Smooth muscle cell of the umbilical artery (primary cell): ENCODE measurements around the gene ICOS. TPM values are rescaled to one million over a fixed set of nuclear protein-coding genes. Genes with fewer than 3 reads are reported as not detected.

Experiments
- total RNA-seq: library from RNA; depleted of rRNA; stranded (reverse); fragments of >200 nt; gene quantifications from 2 replicates; pipeline ENCODE4 v1.2.3, GENCODE V29; 2014

ICOS gene, protein sequence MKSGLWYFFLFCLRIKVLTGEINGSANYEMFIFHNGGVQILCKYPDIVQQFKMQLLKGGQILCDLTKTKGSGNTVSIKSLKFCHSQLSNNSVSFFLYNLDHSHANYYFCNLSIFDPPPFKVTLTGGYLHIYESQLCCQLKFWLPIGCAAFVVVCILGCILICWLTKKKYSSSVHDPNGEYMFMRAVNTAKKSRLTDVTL
- not detected in 2 replicates for total RNA-seq

DNA sequence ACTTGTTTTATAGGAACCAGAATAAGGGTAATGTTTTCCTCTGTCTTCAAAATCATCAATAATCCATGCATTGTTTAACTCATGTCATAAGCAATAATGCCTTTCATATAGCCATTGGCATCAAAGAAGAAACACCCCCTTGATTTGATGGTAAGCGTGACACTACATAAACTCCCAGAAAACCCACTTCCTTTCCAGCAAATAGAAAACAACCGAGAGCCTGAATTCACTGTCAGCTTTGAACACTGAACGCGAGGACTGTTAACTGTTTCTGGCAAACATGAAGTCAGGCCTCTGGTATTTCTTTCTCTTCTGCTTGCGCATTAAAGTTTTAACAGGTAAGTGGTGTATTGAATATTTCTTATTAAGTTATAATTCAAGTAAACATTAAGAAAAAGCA, at the start of gene ICOS:
Gene ICOS, plus strand, starts transcription at position 229 of the 400 bp plus-strand sequence. Its CDS starts 52 bp downstream, at position 281.

Other genes starting within 250 kb of the ICOS start
- under 0.01 TPM in 2 replicates for gene CD28, start 230.1 kb upstream of the ICOS start, total RNA-seq
- not detected in 2 replicates for gene CTLA4, start 69.0 kb upstream of the ICOS start, total RNA-seq